HAP-1 (cell line): ENCODE measurements around the gene NAGS.
A peak's percentile ranks its signal among the peaks of the same experiment; 100 is the strongest.
"Not testable (repeated sequence)": the region's sequence is repeated elsewhere in the genome, so short reads cannot be mapped to it uniquely, and the experiment has no call there.

Source experiments
- DNase-seq, 2 experiments: peaks; one replicate each; pipeline ENCODE4 v3.0.0-alpha.2; 2016 to 2020; ENCODE audit warnings: low spot score in 2 of 2
- H3K27me3 ChIP-seq: fragments of 250-450 bp; sonication (Bioruptor Pico); 2 replicates; pipeline ENCODE4 v1.5.1; 2020; ENCODE audit warnings: low read depth, mild to moderate bottlenecking, moderate library complexity
- H3K36me3 ChIP-seq: fragments of 250-450 bp; sonication (Bioruptor Pico); replicated peaks from 2 replicates; pipeline ENCODE4 v1.5.1; 2020; ENCODE audit warnings: mild to moderate bottlenecking
- H3K4me1 ChIP-seq: fragments of 250-450 bp; sonication (Bioruptor Pico); 2 replicates; pipeline ENCODE4 v1.5.1; 2020; ENCODE audit warnings: mild to moderate bottlenecking
- H3K4me3 ChIP-seq: fragments of 250-450 bp; sonication (Bioruptor Pico); 2 replicates; pipeline ENCODE4 v1.5.1; 2020; ENCODE audit warnings: mild to moderate bottlenecking, moderate library complexity
- H3K9me3 ChIP-seq: fragments of 250-450 bp; sonication (Bioruptor Pico); 2 replicates; pipeline ENCODE4 v1.5.1; 2020; ENCODE audit warnings: mild to moderate bottlenecking, moderate library complexity
- in situ Hi-C: fragments of 300-500 bp; cut with MboI; formaldehyde crosslinking; loops from 3 replicates; pipeline ENCODE4 v1.14.3; 2020; ENCODE audit warnings: low sequenced_read_pairs, inconsistent platforms, mixed read lengths

NAGS gene, protein sequence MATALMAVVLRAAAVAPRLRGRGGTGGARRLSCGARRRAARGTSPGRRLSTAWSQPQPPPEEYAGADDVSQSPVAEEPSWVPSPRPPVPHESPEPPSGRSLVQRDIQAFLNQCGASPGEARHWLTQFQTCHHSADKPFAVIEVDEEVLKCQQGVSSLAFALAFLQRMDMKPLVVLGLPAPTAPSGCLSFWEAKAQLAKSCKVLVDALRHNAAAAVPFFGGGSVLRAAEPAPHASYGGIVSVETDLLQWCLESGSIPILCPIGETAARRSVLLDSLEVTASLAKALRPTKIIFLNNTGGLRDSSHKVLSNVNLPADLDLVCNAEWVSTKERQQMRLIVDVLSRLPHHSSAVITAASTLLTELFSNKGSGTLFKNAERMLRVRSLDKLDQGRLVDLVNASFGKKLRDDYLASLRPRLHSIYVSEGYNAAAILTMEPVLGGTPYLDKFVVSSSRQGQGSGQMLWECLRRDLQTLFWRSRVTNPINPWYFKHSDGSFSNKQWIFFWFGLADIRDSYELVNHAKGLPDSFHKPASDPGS

DNA sequence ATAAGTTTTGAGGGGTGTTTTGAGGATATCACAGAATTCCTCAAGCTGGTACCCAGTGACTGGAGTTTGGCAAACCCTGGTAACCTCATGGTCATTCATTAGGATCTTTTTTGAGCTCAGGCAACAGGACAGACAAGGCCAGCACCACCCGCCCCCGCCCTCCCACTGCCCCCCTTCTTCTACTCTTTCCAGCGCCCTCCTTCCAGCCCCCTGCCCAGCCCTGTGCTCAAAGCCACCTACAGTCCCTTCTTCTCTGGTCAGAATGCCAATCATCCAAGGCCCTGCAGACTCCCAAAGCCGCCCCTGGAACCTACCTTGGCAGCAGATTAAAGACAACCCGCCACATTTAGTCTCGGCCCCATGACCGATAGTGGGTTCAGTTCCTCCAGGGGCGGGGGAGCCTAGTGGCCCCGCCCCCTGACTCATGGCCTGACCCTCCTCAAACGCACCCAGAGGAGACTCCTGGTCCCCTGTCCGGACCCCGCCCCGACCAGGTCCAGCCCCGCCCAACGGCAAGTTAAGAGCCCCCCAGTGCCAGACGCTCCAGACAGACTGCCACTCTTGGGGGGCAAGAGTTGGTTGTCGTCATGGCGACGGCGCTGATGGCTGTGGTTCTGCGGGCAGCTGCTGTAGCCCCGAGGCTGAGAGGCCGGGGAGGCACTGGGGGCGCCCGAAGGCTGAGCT, at the start of gene NAGS:
TSS of gene NAGS (plus strand) at position 546 of the 684 bp plus-strand sequence. CDS start at position 588, 42 bp downstream.
- peak in 1 of 2 experiments; percentile 16 for DNase-seq
- H3K36me3 ChIP-seq = no peaks in the 10 kb centered on the region
- H3K27me3 ChIP-seq = no peaks in the 10 kb centered on the region
- no peaks in the 10 kb centered on the region for H3K9me3 ChIP-seq
- in situ Hi-C loops = no loop called here
- H3K4me3 ChIP-seq = no peak within 1 kb of the TSS
- peaks cover 7% of the 10 kb centered on the region; the same call in 1 of the 2 replicates for H3K4me1 ChIP-seq

DNA sequence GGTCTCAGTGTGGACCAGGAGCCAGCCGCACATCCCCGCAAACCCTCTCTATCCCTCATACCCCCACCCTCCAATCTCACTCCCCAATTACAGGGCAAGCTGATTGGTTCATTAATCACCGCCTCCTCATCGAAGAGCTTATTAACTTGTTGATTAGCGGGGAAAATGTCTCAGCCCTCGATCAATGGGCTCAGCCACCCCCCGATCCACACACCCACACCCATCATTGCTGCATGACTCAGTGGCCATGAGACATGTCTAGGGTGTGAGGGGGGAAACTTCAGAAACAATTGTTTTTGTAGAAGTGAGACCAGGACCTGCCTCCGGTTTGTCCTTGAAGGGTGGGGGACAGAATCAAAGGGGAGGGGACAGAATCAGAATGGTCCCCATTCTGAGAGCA, 48.2 kb upstream of the NAGS start:
- in situ Hi-C loops = no loop called here
- Histone ChIP-seq H3K4me1 (no peaks in the 10 kb centered on the region), H3K27me3 (no peaks in the 10 kb centered on the region), H3K4me3 (no peak overlapping the region), H3K36me3 (no peaks in the 10 kb centered on the region), H3K9me3 (no peaks in the 10 kb centered on the region)
- DNase-seq = no peak

DNA sequence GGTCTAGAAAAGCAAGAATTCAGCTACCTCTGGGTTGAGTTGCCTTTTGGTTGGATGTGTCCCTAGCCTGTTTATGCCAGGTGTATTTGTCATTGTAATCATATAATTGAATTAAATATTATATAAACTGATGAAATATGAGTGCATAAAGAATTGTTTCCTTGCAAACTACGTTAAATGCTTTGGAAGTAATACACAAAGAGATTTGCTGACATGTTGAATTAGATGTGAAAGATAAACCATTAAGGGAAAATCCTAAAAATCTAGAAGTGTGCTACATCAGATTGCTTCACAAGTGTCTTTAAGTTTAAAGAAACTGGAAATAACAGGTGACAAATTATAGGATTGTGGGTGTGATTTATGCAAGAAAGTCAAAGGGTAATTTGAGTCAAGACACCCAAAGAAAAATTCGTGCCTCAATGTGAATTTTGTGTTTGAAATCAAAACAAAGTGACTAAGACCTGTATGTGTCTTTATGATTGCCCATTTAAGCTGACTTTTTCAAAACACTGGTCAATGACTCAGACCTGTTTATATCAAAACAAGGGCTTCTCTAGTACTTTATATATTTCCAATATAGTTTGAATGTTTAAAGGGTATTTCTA, 45.6 kb upstream of the NAGS start:
- Histone ChIP-seq H3K4me1 (no peaks in the 10 kb centered on the region), H3K4me3 (no peak overlapping the region), H3K9me3 (no peaks in the 10 kb centered on the region), H3K36me3 (no peaks in the 10 kb centered on the region), H3K27me3 (no peaks in the 10 kb centered on the region)
- in situ Hi-C loops = no loop called here
- DNase-seq = no peak

DNA sequence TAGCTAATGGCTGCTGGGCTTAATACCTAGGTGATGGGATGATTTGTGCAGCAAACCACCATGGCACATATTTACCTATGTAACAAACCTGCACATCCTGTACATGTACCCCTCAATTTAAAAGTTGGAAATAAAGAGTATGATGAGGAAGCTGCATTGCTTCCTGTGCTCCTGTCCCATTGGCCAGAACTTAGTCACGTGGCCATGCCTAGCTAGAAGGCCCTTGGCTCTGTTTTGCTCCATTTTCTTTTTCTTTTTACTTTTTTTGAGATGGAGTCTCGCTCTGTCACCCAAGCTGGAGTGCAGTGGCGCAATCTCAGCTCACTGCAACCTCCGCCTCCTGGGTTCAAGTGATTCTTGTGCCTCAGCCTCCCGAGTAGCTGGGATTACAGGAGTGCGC, 43.1 kb upstream of the NAGS start:
- DNase-seq, H3K9me3 ChIP-seq, H3K36me3 ChIP-seq, H3K4me3 ChIP-seq, in situ Hi-C loops, H3K27me3 ChIP-seq, H3K4me1 ChIP-seq: not testable (repeated sequence)

DNA sequence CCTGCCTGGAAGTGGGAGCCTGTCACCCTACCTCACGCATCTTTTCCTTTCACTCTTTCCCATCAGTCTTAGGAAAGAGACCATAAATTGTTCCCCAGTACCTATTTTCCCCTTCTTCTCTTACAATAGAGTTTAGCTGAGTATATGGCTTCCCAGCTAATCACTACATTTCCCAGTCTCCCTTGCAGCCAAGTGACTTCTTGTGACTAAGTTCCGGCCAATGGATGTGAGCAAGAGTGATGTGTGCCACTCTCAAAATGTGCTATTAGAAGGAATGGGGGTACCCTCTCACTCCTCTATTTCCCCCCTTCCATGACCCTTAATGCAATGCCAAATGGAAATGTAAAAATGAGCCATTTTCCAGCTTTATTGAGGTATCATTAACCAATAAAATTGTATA, 42.5 kb upstream of the NAGS start:
- H3K36me3 ChIP-seq = no peaks in the 10 kb centered on the region
- no peaks in the 10 kb centered on the region for H3K9me3 ChIP-seq
- H3K4me1 ChIP-seq = no peaks in the 10 kb centered on the region
- no peak overlapping the region for H3K4me3 ChIP-seq
- in situ Hi-C loops = no loop called here
- DNase-seq = no peak
- no peaks in the 10 kb centered on the region for H3K27me3 ChIP-seq

DNA sequence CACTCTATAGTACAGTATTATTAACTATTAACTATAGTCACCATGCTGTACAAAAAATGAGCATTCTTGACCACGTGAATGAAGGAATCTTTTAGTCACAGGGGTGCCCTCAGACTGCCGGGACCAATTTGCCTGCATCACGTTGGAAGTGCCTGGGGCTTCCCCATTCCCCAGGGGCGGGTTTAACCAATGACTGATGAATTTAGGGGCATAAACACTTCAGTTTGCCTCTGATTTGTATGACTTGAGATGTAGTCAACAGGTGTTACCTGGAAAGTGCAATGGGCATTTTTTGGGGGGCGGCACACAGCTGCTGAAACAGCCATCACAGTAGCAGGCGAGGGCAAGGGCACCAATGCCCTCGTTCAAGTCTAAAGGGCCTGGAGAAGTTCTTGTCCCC, 41.9 kb upstream of the NAGS start:
- H3K36me3 ChIP-seq = no peaks in the 10 kb centered on the region
- H3K27me3 ChIP-seq = no peaks in the 10 kb centered on the region
- in situ Hi-C loops = no loop called here
- no peaks in the 10 kb centered on the region for H3K4me1 ChIP-seq
- H3K9me3 ChIP-seq = no peaks in the 10 kb centered on the region
- H3K4me3 ChIP-seq = no peak overlapping the region
- no peak for DNase-seq

DNA sequence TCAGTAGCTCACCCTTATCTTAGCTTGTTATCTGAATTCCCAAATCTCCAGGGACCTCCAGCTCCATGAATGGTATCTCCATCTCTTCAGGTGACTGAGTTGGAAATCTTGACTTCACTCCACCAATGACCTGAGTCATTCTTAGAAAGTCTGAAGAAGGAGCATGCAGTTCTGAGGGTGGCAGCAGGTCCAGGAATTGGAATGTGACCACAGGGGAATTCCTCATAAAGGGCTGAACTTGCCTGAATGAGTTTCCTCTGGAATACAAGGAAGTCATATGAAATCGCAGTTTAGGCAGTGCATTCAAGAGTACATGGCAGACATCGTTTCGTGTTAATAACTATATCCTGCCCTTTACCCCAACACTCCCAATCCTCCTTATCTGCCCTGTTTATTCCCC, 38.1 kb upstream of the NAGS start:
- Histone ChIP-seq H3K27me3 (no peaks in the 10 kb centered on the region), H3K4me1 (no peaks in the 10 kb centered on the region), H3K9me3 (no peaks in the 10 kb centered on the region), H3K36me3 (no peaks in the 10 kb centered on the region), H3K4me3 (no peak overlapping the region)
- DNase-seq = no peak
- in situ Hi-C loops = no loop called here

DNA sequence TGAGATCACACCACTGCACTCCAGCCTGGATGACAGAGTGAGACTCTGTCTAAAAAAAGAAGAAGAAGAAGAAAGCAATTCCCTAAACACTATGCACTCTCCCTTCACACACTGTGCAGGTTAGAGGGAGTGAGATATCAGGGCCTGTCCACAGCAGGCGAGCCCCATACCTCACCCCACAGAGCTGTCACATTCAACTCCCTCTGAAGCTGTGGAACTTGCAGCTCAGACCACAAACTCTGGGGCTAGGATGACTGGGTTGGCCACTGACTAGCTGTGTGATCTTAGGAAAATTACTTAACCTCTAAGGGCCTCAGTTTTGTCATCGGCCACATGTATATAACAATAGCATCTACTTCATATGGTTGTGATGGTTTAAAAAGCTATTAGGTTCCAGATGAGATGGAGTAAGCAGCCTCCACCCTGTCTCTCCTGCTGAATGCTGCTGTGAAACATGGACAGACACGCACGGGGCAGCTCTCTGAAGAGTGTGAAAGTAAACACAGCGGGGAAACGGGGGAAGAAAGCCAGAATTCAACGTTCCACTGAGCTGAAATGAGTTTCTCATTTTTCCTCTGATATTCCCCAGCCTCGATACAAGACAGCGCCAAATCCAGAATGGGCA, 37.1 kb upstream of the NAGS start:
- DNase-seq = no peak
- in situ Hi-C loops = no loop called here
- no peaks in the 10 kb centered on the region for H3K9me3 ChIP-seq
- no peaks in the 10 kb centered on the region for H3K27me3 ChIP-seq
- no peaks in the 10 kb centered on the region for H3K4me1 ChIP-seq
- H3K36me3 ChIP-seq = no peaks in the 10 kb centered on the region
- H3K4me3 ChIP-seq = no peak overlapping the region

DNA sequence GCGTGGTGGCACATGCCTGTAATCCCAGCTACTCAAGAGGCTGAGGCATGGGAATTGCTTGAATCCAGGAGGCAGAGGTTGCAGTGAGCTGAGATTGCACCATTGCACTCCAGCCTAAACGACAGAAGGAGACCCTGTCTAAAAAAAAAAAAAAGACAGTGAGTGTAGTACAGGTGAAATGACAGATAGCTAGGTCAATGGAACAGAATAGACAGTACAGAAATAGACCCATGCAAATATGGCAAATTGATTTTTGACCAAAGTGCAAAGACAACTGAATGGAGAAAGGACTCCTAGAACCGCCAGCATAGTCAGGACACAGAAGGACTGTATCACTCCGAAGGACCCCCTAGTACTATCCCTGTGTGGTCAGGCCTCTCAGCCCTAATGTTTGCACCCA, 34.1 kb upstream of the NAGS start:
- H3K27me3 ChIP-seq = 0 out of 2 replicates have a peak, but pooled peaks cover 2% of the 10 kb centered on the region
- in situ Hi-C loops = no loop called here
- no peaks in the 10 kb centered on the region for H3K36me3 ChIP-seq
- no peaks in the 10 kb centered on the region; the same call in 1 of the 2 replicates for H3K4me1 ChIP-seq
- no peaks in the 10 kb centered on the region for H3K9me3 ChIP-seq
- no peak overlapping the region for H3K4me3 ChIP-seq
- no peak for DNase-seq

DNA sequence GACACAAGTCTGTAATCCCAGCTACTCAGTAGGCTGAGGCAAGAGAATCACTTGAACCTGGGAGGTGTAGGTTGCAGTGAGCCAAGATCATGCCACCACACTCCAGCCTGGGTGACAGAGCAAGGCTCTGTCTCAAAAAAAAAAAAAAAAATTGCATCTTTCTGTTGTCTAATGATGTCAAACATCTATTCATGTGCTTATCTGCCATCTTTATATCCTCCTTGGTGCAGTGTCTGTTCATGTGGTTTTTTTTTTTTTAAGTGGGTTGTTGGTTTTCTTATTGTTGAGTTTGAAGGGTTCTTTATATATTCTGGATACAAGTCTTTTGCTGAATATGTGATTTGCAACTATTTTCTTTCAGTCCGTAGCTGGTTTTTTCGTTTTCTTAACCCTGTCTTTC, 33.0 kb upstream of the NAGS start:
- in situ Hi-C loops, DNase-seq, H3K4me3 ChIP-seq, H3K36me3 ChIP-seq, H3K9me3 ChIP-seq, H3K4me1 ChIP-seq, H3K27me3 ChIP-seq: not testable (repeated sequence)

DNA sequence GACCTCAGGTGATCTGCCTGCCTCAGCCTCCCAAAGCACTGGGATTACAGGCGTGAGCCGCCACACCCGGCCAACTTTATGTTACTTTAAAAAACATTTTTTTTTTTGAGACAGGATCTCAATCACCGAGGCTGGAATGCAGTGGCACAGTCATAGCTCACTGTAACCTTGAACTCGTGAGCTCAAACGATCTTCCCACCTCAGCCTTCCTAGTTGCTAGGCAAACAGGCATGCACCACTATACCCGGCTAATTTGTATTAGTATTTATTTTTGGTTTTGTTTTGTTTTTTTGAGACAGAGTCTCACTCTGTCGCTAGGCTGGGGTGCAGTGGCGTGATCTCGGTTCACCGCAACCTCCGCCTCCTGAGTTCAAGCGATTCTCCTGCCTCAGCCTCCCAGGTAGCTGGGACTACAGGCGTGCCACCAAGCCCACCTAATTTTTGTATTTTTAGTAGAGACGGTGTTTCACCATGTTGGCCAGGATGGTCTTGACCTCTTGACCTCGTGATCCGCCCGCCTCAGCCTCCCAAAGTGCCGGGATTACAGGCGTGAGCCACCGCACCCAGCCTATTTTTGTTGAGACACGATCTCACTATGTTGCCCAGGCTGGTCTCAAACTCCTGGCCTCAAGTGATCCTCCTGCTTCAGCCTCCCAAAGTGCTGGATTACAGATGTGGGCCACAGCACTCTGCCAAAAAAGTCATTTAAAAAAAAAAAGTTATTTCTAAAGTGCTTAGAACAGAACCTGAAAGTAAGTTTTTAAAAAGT, 31.8 kb upstream of the NAGS start:
- H3K4me3 ChIP-seq, DNase-seq, H3K27me3 ChIP-seq, H3K9me3 ChIP-seq, H3K4me1 ChIP-seq, H3K36me3 ChIP-seq, in situ Hi-C loops: not testable (repeated sequence)

DNA sequence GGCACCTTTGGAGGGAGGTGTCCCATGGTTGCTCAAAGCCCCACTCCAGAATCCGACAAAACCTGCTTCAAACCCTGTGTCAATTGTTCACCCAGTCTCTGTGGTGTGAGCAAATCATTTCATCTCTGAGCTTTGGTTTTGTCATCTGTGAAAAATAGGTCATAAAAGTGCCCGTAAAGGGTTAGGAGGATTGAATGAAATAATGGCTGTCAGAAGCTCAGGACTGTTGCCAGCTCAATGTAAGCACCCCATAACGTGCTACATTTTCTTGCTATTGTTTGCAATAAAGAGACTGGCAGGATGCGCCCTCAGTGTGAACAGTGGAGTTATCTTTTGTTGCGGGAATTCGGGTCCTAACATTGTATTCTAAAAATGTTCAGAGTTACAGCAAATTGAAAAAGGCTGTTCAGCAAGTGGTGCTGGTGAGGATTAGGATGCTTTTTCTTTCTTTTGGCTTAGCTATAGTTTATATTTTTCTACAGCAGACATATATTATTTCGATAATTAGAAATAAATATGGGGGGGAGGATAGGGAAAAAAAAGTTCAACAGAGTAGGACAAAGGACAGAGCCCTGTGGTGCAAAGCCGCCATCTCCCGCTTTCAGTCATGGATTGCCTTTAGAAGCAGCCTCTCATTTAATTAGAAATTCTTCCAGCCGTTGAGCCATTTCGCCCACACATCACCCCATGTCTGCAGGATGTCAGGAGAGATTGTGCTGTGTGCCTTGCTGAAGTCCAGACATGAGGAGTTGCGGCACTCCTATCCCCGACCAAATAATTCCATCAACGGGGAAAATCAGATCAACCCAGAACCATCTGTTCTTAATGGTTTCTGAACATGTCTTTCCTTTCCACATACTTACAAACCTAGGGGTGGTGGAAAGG, 29.8 kb upstream of the NAGS start:
- in situ Hi-C loops = no loop called here
- no peaks in the 10 kb centered on the region; the same call in 1 of the 2 replicates for H3K4me1 ChIP-seq
- 0 out of 2 replicates have a peak, but pooled peaks cover 2% of the 10 kb centered on the region for H3K27me3 ChIP-seq
- H3K4me3 ChIP-seq = no peak overlapping the region
- H3K9me3 ChIP-seq = no peaks in the 10 kb centered on the region
- no peaks in the 10 kb centered on the region for H3K36me3 ChIP-seq
- no peak for DNase-seq
